Measurements from ENCODE around the gene GTF3C1. TPM values are rescaled to one million over a fixed set of nuclear protein-coding genes. Genes with fewer than 3 reads are reported as not detected.

The GTF3C1 gene
- total RNA-seq, 1 donor = 71.8 TPM

- no peak for DNase-seq (ENCODE audit: low read depth)
- H3K4me3 ChIP-seq (ENCODE audit: low read depth, low read length) = no peak overlapping the region
- TF ChIP-seq, protein P1, sequence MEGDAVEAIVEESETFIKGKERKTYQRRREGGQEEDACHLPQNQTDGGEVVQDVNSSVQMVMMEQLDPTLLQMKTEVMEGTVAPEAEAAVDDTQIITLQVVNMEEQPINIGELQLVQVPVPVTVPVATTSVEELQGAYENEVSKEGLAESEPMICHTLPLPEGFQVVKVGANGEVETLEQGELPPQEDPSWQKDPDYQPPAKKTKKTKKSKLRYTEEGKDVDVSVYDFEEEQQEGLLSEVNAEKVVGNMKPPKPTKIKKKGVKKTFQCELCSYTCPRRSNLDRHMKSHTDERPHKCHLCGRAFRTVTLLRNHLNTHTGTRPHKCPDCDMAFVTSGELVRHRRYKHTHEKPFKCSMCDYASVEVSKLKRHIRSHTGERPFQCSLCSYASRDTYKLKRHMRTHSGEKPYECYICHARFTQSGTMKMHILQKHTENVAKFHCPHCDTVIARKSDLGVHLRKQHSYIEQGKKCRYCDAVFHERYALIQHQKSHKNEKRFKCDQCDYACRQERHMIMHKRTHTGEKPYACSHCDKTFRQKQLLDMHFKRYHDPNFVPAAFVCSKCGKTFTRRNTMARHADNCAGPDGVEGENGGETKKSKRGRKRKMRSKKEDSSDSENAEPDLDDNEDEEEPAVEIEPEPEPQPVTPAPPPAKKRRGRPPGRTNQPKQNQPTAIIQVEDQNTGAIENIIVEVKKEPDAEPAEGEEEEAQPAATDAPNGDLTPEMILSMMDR (IDR thresholded peaks at IDR 0.05; ENCODE audit: insufficient read depth, low read length) = no peak
These were observed 45.8 kb upstream of the GTF3C1 start for GRCh38 chr16:27595475-27595874.

- no peak for DNase-seq (ENCODE audit: low read depth)
- no peak overlapping the region for H3K4me3 ChIP-seq (ENCODE audit: low read depth, low read length)
- TF ChIP-seq, protein P1 (IDR thresholded peaks at IDR 0.05; ENCODE audit: insufficient read depth, low read length) = no peak
These were observed 42.1 kb upstream of the GTF3C1 start for GRCh38 chr16:27591837-27592236.

- H3K4me3 ChIP-seq (ENCODE audit: low read depth, low read length) = no peak overlapping the region
- TF ChIP-seq, protein P1 (IDR thresholded peaks at IDR 0.05; ENCODE audit: insufficient read depth, low read length) = no peak
- DNase-seq (ENCODE audit: low read depth) = no peak
These were observed 38.3 kb upstream of the GTF3C1 start for GRCh38 chr16:27588057-27588456.

DNA sequence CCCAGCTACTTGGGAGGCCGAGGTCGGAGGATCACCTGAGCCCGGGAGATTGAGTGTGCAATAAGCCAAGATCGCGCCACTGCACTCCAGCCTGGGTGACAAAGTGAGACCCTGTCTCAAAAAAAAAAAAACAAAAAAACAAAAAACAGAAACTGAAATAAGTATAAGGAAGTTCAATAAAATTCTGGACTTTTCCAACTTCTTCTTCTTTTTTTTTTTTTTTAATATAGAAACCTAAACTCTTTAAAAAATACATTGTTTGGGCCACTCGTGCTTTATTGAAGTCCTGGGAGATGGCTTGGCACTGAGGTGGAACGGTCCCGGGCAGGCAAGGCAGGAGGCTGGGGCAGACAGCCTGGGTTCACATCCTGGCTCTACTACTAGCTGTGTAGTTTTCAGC is 37.0 kb upstream of the GTF3C1 start:
- DNase-seq (ENCODE audit: low read depth) = no peak
- no peak overlapping the region for H3K4me3 ChIP-seq (ENCODE audit: low read depth, low read length)
- TF ChIP-seq, protein P1 (IDR thresholded peaks at IDR 0.05; ENCODE audit: insufficient read depth, low read length) = no peak

- DNase-seq (ENCODE audit: low read depth) = no peak
- TF ChIP-seq, protein P1 (IDR thresholded peaks at IDR 0.05; ENCODE audit: insufficient read depth, low read length) = no peak
- no peak overlapping the region for H3K4me3 ChIP-seq (ENCODE audit: low read depth, low read length)
These were observed 35.5 kb upstream of the GTF3C1 start for GRCh38 chr16:27585200-27585599.

GRCh38 chr16:27583634-27584033 is 33.9 kb upstream of the GTF3C1 start:
- H3K4me3 ChIP-seq (ENCODE audit: low read depth, low read length) = no peak overlapping the region

DNA sequence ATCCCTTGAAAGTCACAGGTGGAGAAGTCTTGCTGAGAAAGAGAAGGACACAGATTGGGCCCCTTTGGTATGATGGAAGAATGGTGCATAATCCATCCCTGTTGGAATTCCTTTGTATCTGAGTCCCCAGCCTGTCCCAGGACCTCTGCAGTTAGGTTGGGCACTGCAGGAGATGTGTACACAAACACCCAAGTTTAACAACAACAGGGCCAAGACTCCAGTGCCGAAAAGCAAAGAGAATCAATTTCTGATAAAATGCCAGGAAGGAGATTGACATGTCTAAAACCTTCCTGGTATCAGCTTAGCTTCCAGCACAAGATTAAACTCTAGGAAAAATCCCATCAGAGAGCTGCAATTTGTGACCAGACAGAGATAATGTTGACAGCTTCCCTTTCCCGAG is 33.2 kb upstream of the GTF3C1 start:
- H3K4me3 ChIP-seq (ENCODE audit: low read depth, low read length) = no peak overlapping the region
- no peak for DNase-seq (ENCODE audit: low read depth)
- TF ChIP-seq, protein P1 (IDR thresholded peaks at IDR 0.05; ENCODE audit: insufficient read depth, low read length) = no peak

More at GRCh38 chr16:27583634-27584033, 33.9 kb upstream of the GTF3C1 start:
- no peak for DNase-seq (ENCODE audit: low read depth)
- TF ChIP-seq, protein P1 (IDR thresholded peaks at IDR 0.05; ENCODE audit: insufficient read depth, low read length) = no peak

Measured in fibroblast of the aortic adventitia (primary cell).